Stromal cell of bone marrow (primary cell): ENCODE measurements around the gene MFAP1.
"Not testable (repeated sequence)": the region's sequence is repeated elsewhere in the genome, so short reads cannot be mapped to it uniquely, and the experiment has no call there.

ENCODE experiments used
- DNase-seq: peaks from one replicate; pipeline ENCODE4 v3.0.0-alpha.2; 2012; ENCODE audit warnings: low read depth

MFAP1 gene

GRCh38 chr15:43821505-43821904, 3.0 kb downstream of the MFAP1 start:
- no peak for DNase-seq

GRCh38 chr15:43815064-43815463, 9.4 kb downstream of the MFAP1 start:
- DNase-seq: not testable (repeated sequence)

- DNase-seq: no peak
Observed at GRCh38 chr15:43808960-43809678, 15.4 kb downstream of the MFAP1 start.

GRCh38 chr15:43808435-43808950, 16.0 kb downstream of the MFAP1 start:
- DNase-seq: no peak

GRCh38 chr15:43802676-43803075, 21.8 kb downstream of the MFAP1 start:
- DNase-seq: not testable (repeated sequence)

GRCh38 chr15:43800286-43801141, 24.0 kb downstream of the MFAP1 start, which contains the start of gene HYPK:
Gene HYPK (plus strand): TSS chr15:43800599. CDS start chr15:43800623, 24 bp downstream.
- DNase-seq: peak; percentile 82

GRCh38 chr15:43799945-43800285, 24.6 kb downstream of the MFAP1 start, which contains the start of gene SERINC4:
Gene SERINC4 (minus strand): TSS chr15:43800220. CDS start chr15:43799986, 234 bp downstream.
- no peak for DNase-seq

- DNase-seq: no peak
Observed at GRCh38 chr15:43799209-43799944, 25.1 kb downstream of the MFAP1 start.

GRCh38 chr15:43796566-43796965, 27.9 kb downstream of the MFAP1 start:
- DNase-seq: no peak

- no peak for DNase-seq
Observed at GRCh38 chr15:43795997-43796396, 28.5 kb downstream of the MFAP1 start.

GRCh38 chr15:43795197-43795596, 29.3 kb downstream of the MFAP1 start:
- DNase-seq: no peak

- peak; percentile 60 for DNase-seq
Observed at GRCh38 chr15:43794269-43795037, 30.0 kb downstream of the MFAP1 start.

- no peak for DNase-seq
Observed at GRCh38 chr15:43793647-43794046, 30.8 kb downstream of the MFAP1 start.

- peak; percentile 30 for DNase-seq
Observed at GRCh38 chr15:43792761-43793476, 31.6 kb downstream of the MFAP1 start.

- peak; percentile 99 for DNase-seq
Observed at GRCh38 chr15:43791993-43792760, 32.3 kb downstream of the MFAP1 start, which contains the start of gene SERF2. Gene SERF2 (plus strand): TSS chr15:43792320. CDS start chr15:43792377, 57 bp downstream.

GRCh38 chr15:43789409-43789808, 35.1 kb downstream of the MFAP1 start:
- DNase-seq: no peak

GRCh38 chr15:43779016-43779415, 45.5 kb downstream of the MFAP1 start:
- DNase-seq: no peak

- DNase-seq: peak; percentile 49
Observed at GRCh38 chr15:43777267-43777914, 47.1 kb downstream of the MFAP1 start.

- peak; percentile 44 for DNase-seq
Observed at GRCh38 chr15:43776718-43777266, 47.7 kb downstream of the MFAP1 start, which contains the start of gene ELL3. Gene ELL3 (minus strand): TSS chr15:43776966. CDS start chr15:43776901, 65 bp downstream.
